Right ventricle myocardium inferior (tissue), 1 donor: ENCODE results near the gene MYOZ2. TPM values are rescaled to one million over a fixed set of nuclear protein-coding genes. Genes with fewer than 3 reads are reported as not detected.
"Not testable (repeated sequence)": the region's sequence is repeated elsewhere in the genome, so short reads cannot be mapped to it uniquely, and the experiment has no call there.

Source experiments
- ATAC-seq: fragments of 200-7000 bp; cut with Tn5 transposase; one replicate; pipeline ENCODE4 v1.9.1; 2020; ENCODE audit warnings: mild to moderate bottlenecking, moderate library complexity
- DNase-seq: peaks from one replicate; pipeline ENCODE4 v3.0.0; 2021; ENCODE audit errors: missing footprints
- intact Hi-C: fragments of 100-400 bp; cut with DNase I; formaldehyde crosslinking; loops from one replicate; pipeline ENCODE4 v1.11.0; 2022
- total RNA-seq: library from RNA; stranded (reverse); fragmentation: NEBNext Ultra II Directional; extraction: Animal tissue kit (Norgen Biotek cat#: 25700); gene quantifications from one replicate; pipeline ENCODE4 v1.2.1, GENCODE V29; 2021
- donor health status: DM: no; HTN: yes; CAD: no; lungs with severe emphysema.

The MYOZ2 gene
- total RNA-seq, 1 donor from 2014 or later, result 748 TPM

DNA sequence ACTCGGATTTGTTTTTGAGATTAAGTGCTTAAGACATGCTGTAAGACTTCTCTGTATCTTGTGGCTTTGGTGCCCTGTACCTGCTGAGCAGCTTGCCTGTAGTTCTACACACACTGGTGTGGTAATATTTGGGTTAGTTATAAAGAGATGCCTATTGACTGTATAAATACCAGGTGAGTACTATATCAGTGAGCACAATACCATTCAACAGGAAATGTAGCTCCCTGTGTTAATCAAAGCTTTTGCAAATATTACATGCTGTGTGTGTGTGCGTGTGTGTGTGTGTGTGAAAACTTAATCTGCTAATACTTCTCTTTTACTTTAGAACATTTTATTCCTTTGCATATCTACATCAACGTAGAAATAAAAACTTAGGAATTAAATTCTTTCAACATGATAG is 30.1 kb downstream of the MYOZ2 start:
- DNase-seq (no peak), ATAC-seq (no peak)
- intact Hi-C loops, result loop anchor here (5.0 kb wide), 2 partner anchors 117 to 178 kb away; no protein-coding TSS in a partner anchor

DNA sequence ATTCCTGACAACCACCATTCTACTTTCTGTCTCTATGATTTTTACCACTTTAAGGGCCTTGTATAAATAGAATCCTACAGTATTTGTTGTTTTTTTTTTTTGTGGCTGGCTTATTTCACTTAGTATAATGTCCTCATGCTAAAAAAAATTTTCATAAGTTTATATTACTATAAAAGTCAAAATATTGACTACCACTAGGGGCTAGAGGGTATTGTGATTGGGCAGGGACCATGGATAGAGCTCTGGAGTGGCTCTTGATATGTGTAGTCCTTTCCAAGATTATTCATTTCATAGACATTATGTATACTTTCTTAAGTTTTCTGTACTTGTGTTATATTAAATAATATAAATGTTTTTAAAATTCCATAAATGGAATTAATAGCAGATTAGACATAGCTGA is 34.6 kb downstream of the MYOZ2 start:
- no peak for DNase-seq
- no peak for ATAC-seq
- intact Hi-C loops, result no loop called here

- intact Hi-C loops, result no loop called here
- ATAC-seq (no peak), DNase-seq (no peak)
Measured at GRCh38 chr4:119172223-119172622, 36.6 kb downstream of the MYOZ2 start.

DNA sequence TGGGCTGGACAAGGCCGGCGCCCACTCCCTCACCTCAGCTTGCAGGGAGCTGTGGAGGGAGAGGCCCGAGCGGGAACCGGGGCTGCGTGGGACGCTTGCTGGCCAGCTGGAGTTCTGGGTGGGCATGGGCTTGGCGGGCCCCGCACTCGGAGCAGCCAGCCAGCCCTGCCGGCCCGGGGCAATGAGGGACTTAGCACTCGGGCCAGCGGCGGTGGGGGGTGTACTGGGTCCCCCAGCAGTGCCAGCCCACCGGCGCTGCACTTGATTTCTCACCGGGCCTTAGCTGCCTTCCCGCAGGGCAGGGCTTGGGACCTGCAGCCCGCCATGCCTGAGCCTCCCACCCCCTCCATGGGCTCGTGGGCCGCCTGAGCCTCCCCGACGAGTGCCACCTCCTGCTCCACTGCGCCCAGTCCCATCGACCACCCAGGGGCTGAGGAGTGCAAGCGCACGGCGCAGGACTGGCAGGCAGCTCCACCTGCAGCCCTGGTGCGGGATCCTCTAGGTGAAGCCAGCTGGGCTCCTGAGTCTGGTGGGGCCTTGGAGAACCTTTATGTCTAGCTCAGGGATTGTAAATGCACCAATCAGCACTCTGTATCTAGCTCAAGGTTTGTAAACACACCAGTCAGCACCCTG is 38.2 kb downstream of the MYOZ2 start:
- intact Hi-C loops, ATAC-seq: not testable (repeated sequence)
- DNase-seq, result peak; percentile 62

GRCh38 chr4:119179011-119179410 is 43.4 kb downstream of the MYOZ2 start:
- intact Hi-C loops, result loop anchor here (5.0 kb wide), 1 partner anchor 33 kb away; the partner anchor contains the start of gene USP53
- ATAC-seq (peak; percentile 46), DNase-seq (no peak)

- ATAC-seq (no peak), DNase-seq (no peak)
- intact Hi-C loops, result no loop called here
Measured at GRCh38 chr4:119184128-119184527, 48.5 kb downstream of the MYOZ2 start.

DNA sequence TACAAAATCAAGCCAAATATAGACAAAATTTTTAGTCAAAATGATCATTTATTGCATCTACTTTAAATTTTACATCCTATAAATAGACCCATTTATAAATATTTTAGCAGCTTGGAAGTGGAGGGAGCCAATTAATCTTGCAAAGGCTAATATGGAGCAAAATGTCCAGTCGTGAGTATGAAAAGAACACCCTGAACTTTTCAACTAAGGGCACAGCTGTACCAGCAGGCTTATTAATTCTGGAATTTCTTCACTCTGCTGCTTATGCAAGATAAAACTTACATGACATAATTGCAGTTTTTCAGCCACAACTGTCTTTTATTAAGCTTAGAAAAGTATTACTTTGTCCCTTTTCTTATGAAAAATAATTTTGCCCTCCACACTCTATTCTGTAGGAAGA is 54.0 kb downstream of the MYOZ2 start:
- intact Hi-C loops, result loop anchor here (2.0 kb wide), 1 partner anchor 15 kb away; no protein-coding TSS in a partner anchor
- no peak for DNase-seq
- ATAC-seq, result peak; percentile 90

DNA sequence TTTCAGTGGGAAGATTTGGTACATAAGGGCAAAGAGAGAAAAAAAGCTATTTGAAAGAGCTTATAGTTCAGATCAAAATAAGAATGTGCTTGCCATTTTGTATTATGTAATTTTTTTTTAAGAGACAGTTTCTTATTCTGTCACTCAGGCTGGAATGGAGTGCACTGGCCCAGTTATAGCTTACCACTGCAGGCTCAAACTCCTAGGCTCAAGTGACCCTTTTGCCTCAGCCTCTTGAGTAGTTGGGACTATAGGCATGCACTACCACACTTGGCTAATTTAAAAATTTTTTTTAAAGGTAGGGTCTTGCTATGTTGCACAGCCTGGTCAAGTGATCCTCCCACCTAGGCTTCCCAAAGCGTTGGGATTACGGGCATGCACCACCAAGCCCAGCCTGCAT is 54.7 kb downstream of the MYOZ2 start:
- ATAC-seq (peak; percentile 32), DNase-seq (no peak)
- intact Hi-C loops, result loop anchor here (2.0 kb wide), 1 partner anchor 14 kb away; no protein-coding TSS in a partner anchor

DNA sequence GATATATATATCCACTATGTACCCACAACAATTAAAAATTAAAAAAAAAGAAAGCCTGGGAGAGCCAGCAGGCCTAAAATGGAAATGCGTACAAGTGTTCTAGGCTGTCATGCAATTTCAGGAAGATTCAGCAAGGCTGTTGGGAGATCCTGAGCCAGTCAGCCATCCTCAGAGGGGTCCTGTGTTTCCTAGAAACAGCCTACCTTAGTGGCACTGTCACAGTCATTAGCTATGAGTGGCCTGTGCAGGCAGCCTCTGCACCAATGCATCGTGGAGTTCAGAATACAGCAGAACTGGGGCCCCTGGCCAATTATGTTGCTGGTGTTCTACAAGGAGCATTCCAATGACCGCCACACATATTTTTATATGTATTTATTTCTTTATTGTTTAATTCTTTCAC is 55.9 kb downstream of the MYOZ2 start:
- DNase-seq (no peak), ATAC-seq (no peak)
- intact Hi-C loops, result loop anchor here (2.0 kb wide), 1 partner anchor 13 kb away; no protein-coding TSS in a partner anchor

DNA sequence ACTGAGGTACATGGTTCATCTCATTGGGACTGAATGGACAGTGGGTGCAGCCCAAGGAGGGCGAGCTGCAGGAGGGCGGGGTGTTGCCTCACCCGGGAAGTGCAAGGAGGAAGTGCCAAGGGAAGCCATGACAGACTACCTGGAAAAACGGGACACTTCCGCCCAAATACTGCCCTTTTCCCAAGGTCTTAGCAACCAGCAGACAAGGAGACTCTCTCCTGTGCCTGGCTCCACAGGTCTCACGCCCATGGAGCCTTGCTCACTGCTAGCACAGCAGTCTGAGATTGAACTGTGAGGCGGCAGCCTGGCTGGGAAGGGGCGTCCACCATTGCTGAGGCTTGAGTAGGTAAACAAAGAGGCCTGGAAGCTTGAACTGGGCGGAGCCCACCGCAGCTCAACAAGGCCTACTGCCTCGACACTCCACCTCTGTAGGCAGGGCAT is 62.2 kb downstream of the MYOZ2 start:
- DNase-seq, result no peak
- intact Hi-C loops, result no loop called here

DNA sequence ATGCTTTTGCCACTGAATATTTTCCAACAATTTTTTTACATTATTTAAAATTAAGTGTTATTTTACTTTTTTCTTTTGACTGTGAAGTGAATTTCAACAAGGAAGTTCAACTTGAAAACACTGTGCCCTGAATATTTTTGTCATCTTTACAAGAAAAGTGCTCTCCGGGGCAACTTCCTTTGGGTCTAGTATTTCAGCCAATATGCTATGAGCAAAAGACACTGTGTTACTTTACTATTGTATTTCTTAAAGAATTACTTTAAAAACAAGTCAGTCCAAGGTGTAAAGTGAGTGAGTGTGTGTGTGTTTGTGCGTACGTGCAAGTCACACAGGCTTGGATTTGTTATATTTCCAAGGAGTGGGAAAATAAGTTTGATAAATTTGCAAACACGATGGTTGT is 69.3 kb downstream of the MYOZ2 start:
- intact Hi-C loops, result loop anchor here (2.0 kb wide), 1 partner anchor 14 kb away; no protein-coding TSS in a partner anchor
- ATAC-seq (no peak), DNase-seq (no peak)

More for the DNA sequence above, 62.2 kb downstream of the MYOZ2 start:
- ATAC-seq, result no peak

DNA sequence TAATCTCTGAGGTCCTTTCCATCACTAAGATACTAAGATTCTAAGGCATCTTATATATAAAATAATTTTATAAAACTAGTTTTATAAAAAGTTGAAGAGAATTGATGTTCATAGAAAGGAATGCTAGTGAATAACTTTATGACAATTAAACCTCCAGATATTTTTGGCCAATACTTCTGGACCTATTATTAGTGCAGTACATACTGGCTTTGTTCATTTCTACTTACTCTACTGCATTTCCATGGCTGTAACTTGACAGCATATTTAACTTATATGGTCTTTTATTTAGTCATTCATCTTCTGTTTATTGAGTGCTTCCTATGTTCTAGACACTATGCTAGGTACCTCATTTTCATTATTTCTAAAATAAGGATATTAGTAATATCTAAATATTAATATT is 70.1 kb downstream of the MYOZ2 start:
- DNase-seq (no peak), ATAC-seq (peak; percentile 32)
- intact Hi-C loops, result loop anchor here (2.0 kb wide), 1 partner anchor 15 kb away; no protein-coding TSS in a partner anchor

DNA sequence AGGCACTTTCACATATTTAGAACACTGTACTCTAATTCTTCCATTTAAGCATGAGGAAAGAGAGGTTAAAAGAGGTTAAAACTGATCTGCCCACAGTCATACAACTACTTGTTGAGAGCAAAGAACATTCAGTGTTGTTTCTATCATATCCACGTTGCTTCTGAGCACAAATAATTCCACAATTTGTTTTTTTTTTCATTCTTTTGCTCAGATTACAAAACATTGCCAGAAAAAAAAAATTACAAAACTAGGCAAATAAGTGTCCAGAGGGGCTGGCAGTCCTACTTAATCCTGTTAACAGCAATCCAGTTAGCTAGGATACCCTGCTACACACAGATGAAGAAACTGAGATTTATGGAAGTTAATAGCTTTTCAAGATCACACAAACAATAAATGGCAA is 70.5 kb downstream of the MYOZ2 start:
- no peak for DNase-seq
- peak; percentile 67 for ATAC-seq
- intact Hi-C loops, result no loop called here

- intact Hi-C loops, result no loop called here
- no peak for ATAC-seq
- DNase-seq, result no peak
Measured at GRCh38 chr4:119207051-119207450, 71.4 kb downstream of the MYOZ2 start.

GRCh38 chr4:119209077-119209476 is 73.4 kb downstream of the MYOZ2 start:
- ATAC-seq (no peak), DNase-seq (no peak)
- intact Hi-C loops, result no loop called here

DNA sequence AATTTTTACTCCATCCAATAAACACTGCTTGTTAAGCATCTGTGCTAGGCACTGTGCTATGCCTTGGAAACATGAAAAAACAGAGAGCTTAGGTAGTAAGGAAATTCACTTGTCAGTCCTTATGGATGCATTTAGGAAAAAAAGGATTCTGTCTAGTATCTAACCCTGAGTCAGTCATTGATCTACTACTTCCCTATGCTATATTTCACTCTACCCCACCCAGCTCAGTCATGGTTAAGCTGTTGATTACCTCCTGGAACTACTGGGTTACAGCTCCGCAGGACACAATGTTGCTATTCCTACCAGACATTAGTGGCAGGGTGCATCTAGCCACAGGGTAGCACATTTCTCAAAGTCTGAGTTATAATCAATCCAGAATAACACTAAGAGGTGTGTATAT is 74.0 kb downstream of the MYOZ2 start:
- DNase-seq, result no peak
- no peak for ATAC-seq
- intact Hi-C loops, result no loop called here

GRCh38 chr4:119210775-119211174 is 75.1 kb downstream of the MYOZ2 start:
- intact Hi-C loops, result loop anchor here (5.0 to 10.0 kb wide), 3 partner anchors 33 to 113 kb away; no protein-coding TSS in a partner anchor

GRCh38 chr4:119211867-119212233 is 76.2 kb downstream of the MYOZ2 start:
- ATAC-seq (no peak), DNase-seq (no peak)
- intact Hi-C loops, result loop anchor here (2.0 to 10.0 kb wide), 4 partner anchors 35 to 167 kb away; no protein-coding TSS in a partner anchor

More at GRCh38 chr4:119210775-119211174, 75.1 kb downstream of the MYOZ2 start:
- ATAC-seq (no peak), DNase-seq (no peak)

DNA sequence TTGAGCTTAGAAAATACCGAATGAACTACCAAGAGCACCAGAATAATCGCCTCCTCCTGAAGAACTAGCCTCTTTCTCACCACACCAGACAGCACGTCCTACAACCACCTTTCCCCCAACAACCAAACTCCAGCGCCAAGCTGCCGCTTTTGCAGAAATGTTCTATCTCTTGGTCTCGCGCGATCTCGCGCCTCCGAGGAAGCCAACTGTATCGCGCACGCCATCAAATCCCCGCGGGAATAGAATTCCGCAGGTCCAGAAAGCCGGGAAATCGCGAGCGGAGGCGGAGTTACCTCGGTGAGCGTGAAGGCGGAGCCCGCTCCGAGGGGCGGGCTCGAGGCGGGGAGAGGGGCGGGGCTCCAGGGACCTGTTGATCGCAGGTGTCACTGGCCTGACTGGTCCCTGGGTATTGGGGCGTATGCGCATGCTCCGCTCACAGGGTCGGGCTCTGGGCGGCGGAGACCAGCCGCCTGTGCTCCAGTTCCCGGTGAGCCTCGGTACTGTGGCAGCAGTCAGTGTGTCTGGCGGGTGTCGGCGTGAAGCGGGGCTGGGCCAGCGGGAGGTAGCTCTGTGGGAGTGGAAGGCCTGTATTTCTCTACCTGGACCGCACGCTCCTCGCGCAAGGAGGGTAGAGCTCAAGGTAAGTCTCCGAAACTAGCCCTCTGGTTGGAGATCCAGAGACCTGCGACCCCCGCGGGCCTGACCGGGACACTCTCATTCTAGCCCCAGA is 76.8 kb downstream of the MYOZ2 start, which contains the start of gene USP53:
Gene USP53 (plus strand): TSS at position 480 of the 730 bp plus-strand sequence. CDS start 27,047 bp downstream, outside the sequence.
- intact Hi-C loops, result loop anchor here (2.0 to 10.0 kb wide), 4 partner anchors 35 to 168 kb away; no protein-coding TSS in a partner anchor
- DNase-seq (peak; percentile 97), ATAC-seq (peak; percentile 97)
